AG09309 (cell line): ENCODE results near the gene NOTCH3.

Experiments
- DNase-seq: peaks from one replicate; pipeline ENCODE4 v3.0.0-alpha.2; 2010; ENCODE audit warnings: low read depth
- H3K4me3 ChIP-seq: 2 replicates; pipeline ENCODE4 v1.5.1; 2011; ENCODE audit warnings: mild to moderate bottlenecking, low read depth, low read length, moderate library complexity; ENCODE audit not compliant: control insufficient read depth
- CTCF ChIP-seq: IDR thresholded peaks from 2 replicates; pipeline ENCODE4 v1.5.1; 2011; ENCODE audit warnings: mild to moderate bottlenecking, low read depth, low read length, inconsistent platforms; ENCODE audit not compliant: insufficient read depth, control insufficient read depth; ENCODE audit errors: missing control alignments

Gene NOTCH3

GRCh38 chr19:15118248-15118647, 82.5 kb downstream of the NOTCH3 start:
- H3K4me3 ChIP-seq = no peak overlapping the region
- no peak for TF ChIP-seq CTCF
- DNase-seq = no peak

- H3K4me3 ChIP-seq = no peak overlapping the region
- no peak for DNase-seq
- no peak for TF ChIP-seq CTCF
These were observed 83.9 kb downstream of the NOTCH3 start for GRCh38 chr19:15116856-15117255.

GRCh38 chr19:15115762-15116615, 84.8 kb downstream of the NOTCH3 start:
- no peak for TF ChIP-seq CTCF
- DNase-seq = no peak
- no peak overlapping the region for H3K4me3 ChIP-seq

- DNase-seq = no peak
- TF ChIP-seq CTCF = no peak
- no peak overlapping the region for H3K4me3 ChIP-seq
These were observed 85.7 kb downstream of the NOTCH3 start for GRCh38 chr19:15115080-15115479.

- TF ChIP-seq CTCF = no peak
- H3K4me3 ChIP-seq = no peak overlapping the region
- DNase-seq = no peak
These were observed 86.6 kb downstream of the NOTCH3 start for GRCh38 chr19:15114153-15114540.

- no peak for DNase-seq
- no peak overlapping the region for H3K4me3 ChIP-seq
- no peak for TF ChIP-seq CTCF
These were observed 87.3 kb downstream of the NOTCH3 start for GRCh38 chr19:15113245-15114152.
